Liver (tissue), 9 donors: ENCODE measurements around the gene ZNF579. TPM values are rescaled to one million over a fixed set of nuclear protein-coding genes. Genes with fewer than 3 reads are reported as not detected.

Experiments
- DNase-seq: peaks from one replicate; pipeline ENCODE4 v3.0.0-alpha.2; 2017; ENCODE audit warnings: low spot score
- H3K27ac ChIP-seq, 2 donors: one replicate each; pipeline ENCODE4 v1.7.0; 2013; ENCODE audit warnings: inconsistent platforms in 2 of 2, low read length in 2 of 2, control low read depth in 1 of 2, low read depth in 1 of 2, mild to moderate bottlenecking in 1 of 2
- H3K27me3 ChIP-seq, 4 donors: one replicate each; pipeline versions ENCODE4 v1.6.1 to v1.7.0; 2013; ENCODE audit warnings: low read length in 3 of 4, inconsistent platforms in 1 of 4, mild to moderate bottlenecking in 1 of 4, moderate library complexity in 1 of 4; ENCODE audit not compliant: control insufficient read depth in 4 of 4, insufficient read depth in 4 of 4
- H3K36me3 ChIP-seq, 4 donors: one replicate each; pipeline versions ENCODE4 v1.6.1 to v1.7.0; 2013; ENCODE audit warnings: low read length in 3 of 4, mild to moderate bottlenecking in 3 of 4, low read depth in 1 of 4, moderate library complexity in 1 of 4; ENCODE audit not compliant: control insufficient read depth in 4 of 4, insufficient read depth in 3 of 4
- H3K4me1 ChIP-seq, 4 donors: one replicate each; pipeline versions ENCODE4 v1.6.1 to v1.7.0; 2013; ENCODE audit warnings: low read length in 3 of 4, mild to moderate bottlenecking in 3 of 4, moderate library complexity in 1 of 4; ENCODE audit not compliant: control insufficient read depth in 4 of 4, insufficient read depth in 4 of 4
- H3K4me3 ChIP-seq, 3 donors: one replicate each; pipeline versions ENCODE4 v1.6.1 to v1.7.0; 2013; ENCODE audit warnings: low read length in 3 of 3, control low read depth in 1 of 3, low read depth in 1 of 3, mild to moderate bottlenecking in 1 of 3
- H3K9ac ChIP-seq, 2 donors: one replicate each; pipeline ENCODE4 v1.7.0; 2013; ENCODE audit warnings: low read length in 2 of 2, mild to moderate bottlenecking in 2 of 2, moderate library complexity in 2 of 2, control low read depth in 1 of 2, low read depth in 1 of 2
- H3K9me3 ChIP-seq, 4 donors: one replicate each; pipeline versions ENCODE4 v1.6.1 to v1.7.0; 2013; ENCODE audit warnings: low read length in 3 of 4; ENCODE audit not compliant: control insufficient read depth in 4 of 4
- ATF3 ChIP-seq: IDR thresholded peaks from 2 replicates; pipeline ENCODE4 v1.6.1; 2016; ENCODE audit warnings: antibody characterized with exemption
- EGR1 ChIP-seq, 2 donors: IDR thresholded peaks; 2 replicates each; pipeline ENCODE4 v1.6.1; 2016 to 2018; ENCODE audit warnings: antibody characterized with exemption in 2 of 2, low read depth in 2 of 2
- FOXA1 ChIP-seq: IDR thresholded peaks from 2 replicates; pipeline ENCODE4 v1.6.1; 2016; ENCODE audit warnings: antibody characterized with exemption
- FOXA2 ChIP-seq: IDR thresholded peaks from 2 replicates; pipeline ENCODE4 v1.6.1; 2016; ENCODE audit warnings: antibody characterized with exemption
- GABPA ChIP-seq, 2 donors: IDR thresholded peaks in 1 of 2; conservative IDR thresholded peaks in 1 of 2; 2 replicates each; pipeline ENCODE4 v1.6.1; 2016; ENCODE audit warnings: antibody characterized with exemption in 2 of 2, mild to moderate bottlenecking in 1 of 2, moderate library complexity in 1 of 2
- HNF4A ChIP-seq, 2 donors: conservative IDR thresholded peaks; 2 replicates each; pipeline ENCODE4 v1.6.1; 2016; ENCODE audit warnings: antibody characterized with exemption in 2 of 2, mild to moderate bottlenecking in 2 of 2
- JUND ChIP-seq, 2 donors: IDR thresholded peaks; 2 replicates each; pipeline ENCODE4 v1.6.1; 2016; ENCODE audit warnings: antibody characterized with exemption in 2 of 2
- MAX ChIP-seq: IDR thresholded peaks from 2 replicates; pipeline ENCODE4 v1.6.1; 2016; ENCODE audit warnings: antibody characterized with exemption
- NR2F2 ChIP-seq: IDR thresholded peaks from 2 replicates; pipeline ENCODE4 v1.6.1; 2016; ENCODE audit warnings: antibody characterized with exemption
- RAD21 ChIP-seq, 2 donors: IDR thresholded peaks; 2 replicates each; pipeline ENCODE4 v1.6.1; 2016; ENCODE audit warnings: antibody characterized with exemption in 2 of 2, mild to moderate bottlenecking in 2 of 2
- RXRA ChIP-seq, 2 donors: IDR thresholded peaks; 2 replicates each; pipeline ENCODE4 v1.6.1; 2017 to 2018; ENCODE audit warnings: antibody characterized with exemption in 2 of 2, mild to moderate bottlenecking in 1 of 2
- SP1 ChIP-seq: IDR thresholded peaks from 2 replicates; pipeline ENCODE4 v1.6.1; 2018; ENCODE audit warnings: antibody characterized with exemption, mild to moderate bottlenecking
- TAF1 ChIP-seq: conservative IDR thresholded peaks from 2 replicates; pipeline ENCODE4 v1.6.1; 2016; ENCODE audit warnings: antibody characterized with exemption, mild to moderate bottlenecking
- YY1 ChIP-seq: IDR thresholded peaks from 2 replicates; pipeline ENCODE4 v1.6.1; 2016; ENCODE audit warnings: antibody characterized with exemption, mild to moderate bottlenecking
- WGBS: extraction: QIAGEN DNeasy Blood & Tissue Kit; methylation state at CpG from one replicate; pipeline ENCODE4 v1.1.7; 2013; 5-methylcytosine and 5-hydroxymethylcytosine counted together
- polyA plus RNA-seq, 2 donors: library from polyadenylated mRNA; stranded (reverse) in 1 of 2; unstranded in 1 of 2; fragments of 200-250 nt in 1 of 2; fragments of >200 nt in 1 of 2; fragmentation: Nextera tagmentation in 1 of 2; extraction: Ambion mirVana in 1 of 2; gene quantifications; one replicate each; pipeline versions ENCODE4 v1.2.1 to v1.2.3, GENCODE V29; 2013 to 2015
- total RNA-seq, 2 donors: library from RNA; depleted of rRNA; stranded (reverse); fragments of >200 nt; gene quantifications; one replicate each; pipeline ENCODE4 v1.2.3, GENCODE V29; 2014
- TF ChIP-seq, protein P1 (sequence below): IDR thresholded peaks from 2 replicates; pipeline ENCODE4 v1.6.1; 2016; ENCODE audit warnings: antibody characterized with exemption
- TF ChIP-seq, protein P2 (sequence below): fragments of 150-350 bp; IDR thresholded peaks from 2 replicates; pipeline ENCODE4 v1.5.1; 2017; ENCODE audit warnings: improper control_type of control experiment, low read depth, low read length; ENCODE audit not compliant: missing input control
- donor health status: healthy.
- donor health status: healthy.
- donor health status: healthy.
- donor health status: healthy.
- donor health status: healthy.

The ZNF579 gene
- total and polyA plus RNA-seq, 4 donors: 0.92 to 3.3 (median 1.2) TPM

DNA sequence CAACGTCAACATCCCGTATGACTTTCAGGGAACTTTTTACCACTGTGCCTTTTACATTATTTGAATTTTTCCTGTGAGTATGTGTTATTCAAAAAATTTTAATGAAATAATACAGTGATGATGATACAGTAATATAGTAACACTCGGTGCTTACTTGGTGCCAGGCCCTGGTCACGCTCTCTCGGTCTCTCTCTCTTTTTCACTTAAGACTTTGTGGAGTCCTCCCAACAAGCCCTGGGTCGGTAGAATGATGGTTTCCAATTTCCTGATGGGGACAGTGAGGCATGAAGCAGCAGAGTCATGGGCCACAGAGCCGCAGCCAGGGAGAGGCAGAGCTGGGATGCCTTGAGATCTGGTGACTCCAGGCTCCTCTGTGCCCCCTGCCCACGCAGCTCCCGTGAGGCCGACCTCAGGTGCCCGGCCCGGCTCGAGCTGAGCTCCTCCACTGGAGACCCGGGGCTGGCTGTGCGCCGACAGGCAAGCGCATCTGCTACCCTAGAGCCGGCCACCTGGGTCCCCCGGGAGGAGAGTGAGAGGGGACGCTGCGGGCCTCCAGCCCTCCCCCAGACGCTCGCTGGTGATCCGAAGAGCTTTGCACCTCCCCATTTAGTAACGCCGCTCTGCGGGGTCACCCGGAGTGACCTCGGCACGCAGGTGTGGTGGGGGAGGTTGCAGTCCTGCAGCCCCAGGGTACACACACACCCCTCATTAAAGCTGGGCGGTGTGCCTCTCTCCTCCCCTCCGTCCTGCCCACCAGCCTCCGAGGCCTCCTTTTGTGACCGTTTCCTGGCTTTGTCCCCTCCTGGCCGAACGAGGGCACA, 30.9 kb downstream of the ZNF579 start:
- TF ChIP-seq, protein P1, sequence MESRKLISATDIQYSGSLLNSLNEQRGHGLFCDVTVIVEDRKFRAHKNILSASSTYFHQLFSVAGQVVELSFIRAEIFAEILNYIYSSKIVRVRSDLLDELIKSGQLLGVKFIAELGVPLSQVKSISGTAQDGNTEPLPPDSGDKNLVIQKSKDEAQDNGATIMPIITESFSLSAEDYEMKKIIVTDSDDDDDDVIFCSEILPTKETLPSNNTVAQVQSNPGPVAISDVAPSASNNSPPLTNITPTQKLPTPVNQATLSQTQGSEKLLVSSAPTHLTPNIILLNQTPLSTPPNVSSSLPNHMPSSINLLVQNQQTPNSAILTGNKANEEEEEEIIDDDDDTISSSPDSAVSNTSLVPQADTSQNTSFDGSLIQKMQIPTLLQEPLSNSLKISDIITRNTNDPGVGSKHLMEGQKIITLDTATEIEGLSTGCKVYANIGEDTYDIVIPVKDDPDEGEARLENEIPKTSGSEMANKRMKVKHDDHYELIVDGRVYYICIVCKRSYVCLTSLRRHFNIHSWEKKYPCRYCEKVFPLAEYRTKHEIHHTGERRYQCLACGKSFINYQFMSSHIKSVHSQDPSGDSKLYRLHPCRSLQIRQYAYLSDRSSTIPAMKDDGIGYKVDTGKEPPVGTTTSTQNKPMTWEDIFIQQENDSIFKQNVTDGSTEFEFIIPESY: no peak
- TF ChIP-seq JUND (IDR thresholded peaks at IDR 0.05) (no peak), MAX (no peak), NR2F2 (no peak), GABPA (IDR thresholded peaks at IDR 0.05 in 1 of 2, conservative IDR thresholded peaks at IDR 0.05 in 1 of 2) (no peak), TAF1 (no peak), FOXA2 (no peak), RXRA (IDR thresholded peaks at IDR 0.05) (no peak), FOXA1 (no peak), SP1 (no peak), YY1 (no peak), HNF4A (conservative IDR thresholded peaks at IDR 0.05) (no peak)
- Histone ChIP-seq H3K9me3 (no peaks in the 10 kb centered on the region), H3K4me1 (peaks cover 0 to 2% (median 0%) of the 10 kb centered on the region in 4 donors), H3K27ac (peak overlapping the region in 1 of 2 donors; percentile 54), H3K36me3 (no peaks in the 10 kb centered on the region), H3K27me3 (peaks cover 0 to 6% (median 3%) of the 10 kb centered on the region in 4 donors), H3K4me3 (no peak overlapping the region), H3K9ac (peak overlapping the region in 1 of 2 donors; percentile 59)
- WGBS: 21% methylated on average over 36 of the region's 36 CpGs
- no peak for DNase-seq

DNA sequence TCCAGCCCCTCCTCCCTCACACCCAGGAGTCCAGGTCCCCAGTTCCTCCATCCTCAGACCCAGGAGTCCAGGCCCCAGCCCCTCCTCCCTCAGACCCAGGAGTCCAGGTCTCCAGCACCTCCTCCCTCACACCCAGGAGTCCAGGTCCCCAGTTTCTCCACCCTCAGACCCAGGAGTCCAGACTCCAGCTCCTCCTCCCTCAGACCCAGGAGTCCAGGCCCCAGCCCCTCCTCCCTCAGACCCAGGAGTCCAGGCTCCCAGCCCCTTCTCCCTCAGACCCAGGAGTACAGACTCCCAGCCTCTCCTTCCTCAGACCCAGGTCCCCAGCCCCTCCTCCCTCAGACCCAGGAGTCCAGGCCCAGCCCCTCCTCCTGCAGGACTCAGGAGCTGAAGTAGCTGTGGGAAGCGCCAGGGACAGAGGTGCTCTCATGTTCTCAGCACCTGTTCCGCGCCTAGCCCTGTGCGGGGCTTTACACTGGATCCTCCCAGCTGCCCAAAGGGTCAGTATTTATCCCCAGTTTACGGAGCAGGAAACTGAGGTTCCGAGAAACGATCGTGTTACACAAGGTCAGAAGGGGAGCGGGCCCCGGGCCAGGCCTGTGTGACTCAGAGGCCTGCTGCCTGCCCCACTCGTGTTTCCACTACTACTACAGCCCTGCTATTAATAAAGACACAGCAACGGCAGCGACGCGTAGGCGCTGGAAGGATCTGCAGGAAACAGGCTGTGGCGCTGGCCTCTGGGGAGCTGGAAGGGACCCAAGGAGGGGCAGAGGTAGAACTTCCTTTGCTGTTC, 33.6 kb downstream of the ZNF579 start:
- 53% methylated on average over 17 of the region's 17 CpGs for WGBS
- Histone ChIP-seq H3K4me1 (peaks cover 0 to 2% (median 0%) of the 10 kb centered on the region in 4 donors), H3K27ac (peak overlapping the region; percentile 47 to 50), H3K4me3 (no peak overlapping the region), H3K9ac (no peak overlapping the region), H3K36me3 (no peaks in the 10 kb centered on the region), H3K27me3 (peaks cover 0 to 6% (median 3%) of the 10 kb centered on the region in 4 donors), H3K9me3 (no peaks in the 10 kb centered on the region)
- DNase-seq: no peak
- TF ChIP-seq RXRA (IDR thresholded peaks at IDR 0.05) (peak in 1 of 2 donors; percentile 25), FOXA2 (no peak), MAX (no peak), YY1 (no peak), JUND (IDR thresholded peaks at IDR 0.05) (peak in 1 of 2 donors; percentile 64), GABPA (IDR thresholded peaks at IDR 0.05 in 1 of 2, conservative IDR thresholded peaks at IDR 0.05 in 1 of 2) (no peak), RAD21 (IDR thresholded peaks at IDR 0.05) (no peak), TAF1 (no peak), NR2F2 (peak; percentile 90), ATF3 (no peak), EGR1 (IDR thresholded peaks at IDR 0.05; ENCODE audit: low read depth in 2 of 2) (no peak)
- TF ChIP-seq, protein P2, sequence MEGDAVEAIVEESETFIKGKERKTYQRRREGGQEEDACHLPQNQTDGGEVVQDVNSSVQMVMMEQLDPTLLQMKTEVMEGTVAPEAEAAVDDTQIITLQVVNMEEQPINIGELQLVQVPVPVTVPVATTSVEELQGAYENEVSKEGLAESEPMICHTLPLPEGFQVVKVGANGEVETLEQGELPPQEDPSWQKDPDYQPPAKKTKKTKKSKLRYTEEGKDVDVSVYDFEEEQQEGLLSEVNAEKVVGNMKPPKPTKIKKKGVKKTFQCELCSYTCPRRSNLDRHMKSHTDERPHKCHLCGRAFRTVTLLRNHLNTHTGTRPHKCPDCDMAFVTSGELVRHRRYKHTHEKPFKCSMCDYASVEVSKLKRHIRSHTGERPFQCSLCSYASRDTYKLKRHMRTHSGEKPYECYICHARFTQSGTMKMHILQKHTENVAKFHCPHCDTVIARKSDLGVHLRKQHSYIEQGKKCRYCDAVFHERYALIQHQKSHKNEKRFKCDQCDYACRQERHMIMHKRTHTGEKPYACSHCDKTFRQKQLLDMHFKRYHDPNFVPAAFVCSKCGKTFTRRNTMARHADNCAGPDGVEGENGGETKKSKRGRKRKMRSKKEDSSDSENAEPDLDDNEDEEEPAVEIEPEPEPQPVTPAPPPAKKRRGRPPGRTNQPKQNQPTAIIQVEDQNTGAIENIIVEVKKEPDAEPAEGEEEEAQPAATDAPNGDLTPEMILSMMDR: no peak
